Choroid plexus epithelial cell (primary cell): ENCODE measurements around the gene SORCS1.

Experiments
- DNase-seq: peaks from one replicate; pipeline ENCODE4 v3.0.0-alpha.2; 2010; ENCODE audit warnings: low read depth
- H3K4me3 ChIP-seq: 2 replicates; pipeline ENCODE4 v1.5.1; 2011; ENCODE audit warnings: low read depth, mild to moderate bottlenecking, control low read depth, low read length, moderate library complexity
- CTCF ChIP-seq: conservative IDR thresholded peaks from 2 replicates; pipeline ENCODE4 v1.5.1; 2011; ENCODE audit warnings: low read depth, mild to moderate bottlenecking, control low read depth, inconsistent platforms, low read length, moderate library complexity

SORCS1 gene

DNA sequence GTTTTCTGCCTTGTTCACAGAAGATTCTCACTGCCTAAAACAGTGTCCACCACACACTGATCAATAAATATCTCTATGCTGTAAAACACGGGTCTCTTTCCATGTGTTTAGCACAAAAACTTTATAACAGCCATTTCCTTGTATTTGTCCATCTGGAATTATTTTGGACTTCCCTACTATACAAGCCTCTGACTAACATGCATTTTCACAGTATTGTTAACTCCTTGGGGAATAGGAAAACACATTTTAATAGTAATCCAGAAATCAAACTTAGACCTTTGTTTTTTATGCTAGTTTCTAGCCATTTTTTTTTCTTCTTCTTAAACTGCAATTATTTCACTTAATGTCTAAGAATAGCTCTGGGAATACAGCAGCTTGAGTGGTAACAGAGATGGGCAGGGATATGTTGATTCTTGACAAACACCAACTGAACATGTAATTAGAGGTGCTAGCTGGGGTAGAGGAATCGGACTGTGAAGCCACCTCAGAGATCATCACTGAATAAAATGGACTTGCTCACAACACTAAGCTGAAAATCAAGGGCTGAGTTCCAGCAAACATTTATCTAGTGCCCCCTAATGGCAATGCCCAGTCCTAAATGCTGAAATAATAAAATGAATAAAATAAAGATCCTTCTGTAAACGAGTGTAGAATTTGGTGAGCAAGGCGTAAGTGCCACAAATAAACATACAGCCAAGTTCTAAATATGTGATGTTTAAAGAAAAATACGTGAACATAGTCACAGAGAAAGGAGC, 593.1 kb downstream of the SORCS1 start:
- TF ChIP-seq CTCF = peak; percentile 81
- peak; percentile 86 for DNase-seq
- H3K4me3 ChIP-seq = no peak overlapping the region

- DNase-seq = no peak
- no peak overlapping the region for H3K4me3 ChIP-seq
- no peak for TF ChIP-seq CTCF
Observed at GRCh38 chr10:106570268-106570667, 594.2 kb downstream of the SORCS1 start.

DNA sequence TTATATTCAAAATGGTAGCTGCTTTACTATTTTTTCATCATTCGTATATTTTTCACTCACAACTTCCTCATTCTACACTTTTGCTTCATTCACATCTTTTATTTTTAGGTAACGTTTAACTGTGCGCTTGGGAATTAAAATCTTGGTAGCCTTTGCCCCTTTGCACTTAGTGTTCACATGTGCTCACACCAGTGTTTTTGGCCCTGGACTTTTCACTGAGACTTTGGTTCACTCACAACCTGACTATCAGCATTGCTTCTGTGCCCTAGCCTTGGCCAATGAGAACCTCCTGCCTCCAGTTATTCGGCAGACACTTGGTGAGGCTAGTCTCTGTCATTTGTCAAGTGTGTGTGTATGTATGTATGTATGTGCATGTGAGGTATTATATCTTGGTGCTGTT, 596.9 kb downstream of the SORCS1 start:
- TF ChIP-seq CTCF = no peak
- no peak overlapping the region for H3K4me3 ChIP-seq
- no peak for DNase-seq

DNA sequence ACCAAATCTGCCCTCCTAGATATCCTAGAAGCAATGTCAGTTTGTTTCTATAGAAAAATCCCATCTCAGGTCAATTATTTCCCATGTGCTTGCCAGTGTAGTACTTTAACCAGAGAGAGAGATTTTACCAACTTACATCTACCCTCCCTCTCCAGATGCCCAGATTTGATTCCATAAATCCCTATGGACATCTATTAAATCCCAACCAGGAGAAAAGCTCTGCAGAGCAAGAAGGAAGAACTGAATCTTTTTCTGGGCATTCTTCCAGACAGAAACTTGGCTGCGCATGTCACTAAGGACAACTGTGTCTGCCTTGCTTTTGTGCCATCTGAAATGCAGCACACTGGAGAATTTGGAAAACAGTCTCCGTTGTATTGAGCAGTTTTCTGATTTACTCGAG, 597.6 kb downstream of the SORCS1 start:
- H3K4me3 ChIP-seq = no peak overlapping the region
- DNase-seq = no peak
- no peak for TF ChIP-seq CTCF

- TF ChIP-seq CTCF = no peak
- H3K4me3 ChIP-seq = no peak overlapping the region
- DNase-seq = peak; percentile 83
Observed at GRCh38 chr10:106565546-106565945, 599.0 kb downstream of the SORCS1 start.

GRCh38 chr10:106563384-106563783, 601.1 kb downstream of the SORCS1 start:
- H3K4me3 ChIP-seq = no peak overlapping the region
- no peak for TF ChIP-seq CTCF
- DNase-seq = no peak
